ENCODE data around the gene STPG3.
"Not testable (repeated sequence)": the region's sequence is repeated elsewhere in the genome, so short reads cannot be mapped to it uniquely, and the experiment has no call there.

STPG3 gene

GRCh38 chr9:137234055-137234697 is 16.9 kb upstream of the STPG3 start:
- no peak for DNase-seq

- no peak for DNase-seq
These were observed 16.2 kb upstream of the STPG3 start for GRCh38 chr9:137234758-137235423.

GRCh38 chr9:137235424-137236237 is 15.5 kb upstream of the STPG3 start:
- no peak for DNase-seq

GRCh38 chr9:137236238-137236935 is 14.7 kb upstream of the STPG3 start:
- peak; percentile 83 to 85 for DNase-seq

GRCh38 chr9:137236936-137237421 is 14.1 kb upstream of the STPG3 start:
- peak in 1 of 2 experiments; percentile 60 for DNase-seq

- DNase-seq, result peak; percentile 80 to 91
These were observed 13.0 kb upstream of the STPG3 start for GRCh38 chr9:137237759-137238726.

- not testable (repeated sequence) for DNase-seq
These were observed 11.4 kb upstream of the STPG3 start for GRCh38 chr9:137239541-137240200.

GRCh38 chr9:137240318-137240840 is 10.7 kb upstream of the STPG3 start:
- DNase-seq, result peak; percentile 81 to 86

GRCh38 chr9:137240841-137241489 is 10.1 kb upstream of the STPG3 start, which contains the start of gene TUBB4B:
Gene TUBB4B, plus strand, starts transcription at chr9:137241287. Its CDS starts 74 bp downstream, at chr9:137241361.
- DNase-seq, result peak; percentile 99 to 100

GRCh38 chr9:137241490-137242268 is 9.4 kb upstream of the STPG3 start:
- DNase-seq, result no peak

GRCh38 chr9:137242269-137243203 is 8.6 kb upstream of the STPG3 start:
- DNase-seq, result peak in 1 of 2 experiments; percentile 13

GRCh38 chr9:137243266-137243625 is 7.8 kb upstream of the STPG3 start:
- not testable (repeated sequence) for DNase-seq

- DNase-seq, result peak; percentile 43 to 79
These were observed 7.2 kb upstream of the STPG3 start for GRCh38 chr9:137243626-137244485.

- peak; percentile 68 to 82 for DNase-seq
These were observed 6.3 kb upstream of the STPG3 start for GRCh38 chr9:137244486-137245449.

- DNase-seq, result no peak
These were observed 5.3 kb upstream of the STPG3 start for GRCh38 chr9:137245450-137246421.

All from NCI-H2081 (cell line).